ENCODE data around the gene PNPLA6. TPM values are rescaled to one million over a fixed set of nuclear protein-coding genes. Genes with fewer than 3 reads are reported as not detected.

PNPLA6 gene
- polyA plus RNA-seq, 1 of the 3 experiments (the other 2 are of a cell fraction) = 90.5 TPM

DNA sequence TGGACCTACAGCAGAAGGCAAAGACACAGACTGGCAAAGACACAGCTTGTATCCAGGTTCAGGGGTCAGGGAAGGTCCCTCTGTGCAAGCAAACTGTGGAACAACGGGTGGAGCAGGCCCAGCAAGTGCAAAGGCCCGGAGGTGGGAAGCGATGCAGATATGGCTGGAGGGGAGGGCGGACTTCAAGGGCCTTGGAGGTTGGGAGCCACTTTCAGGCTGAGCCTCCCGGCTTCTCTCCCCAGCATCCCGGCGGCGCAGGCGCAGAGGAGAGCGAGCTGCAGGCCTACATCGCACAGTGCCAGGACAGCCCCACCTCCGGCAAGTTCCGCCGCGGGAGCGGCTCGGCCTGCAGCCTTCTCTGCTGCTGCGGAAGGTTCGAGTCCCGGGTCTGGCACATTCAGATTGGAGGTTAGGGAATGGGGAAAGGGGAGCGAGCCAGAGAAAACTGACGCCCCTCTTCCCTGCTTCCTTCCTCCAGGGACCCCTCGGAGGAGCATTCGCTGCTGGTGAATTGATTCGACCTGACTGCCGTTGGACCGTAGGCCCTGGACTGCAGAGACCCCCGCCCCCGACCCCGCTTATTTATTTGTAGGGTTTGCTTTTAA, 2.1 kb upstream of the PNPLA6 start:
- H3K9me2 ChIP-seq = no peaks in the 10 kb centered on the region
- H4K20me1 ChIP-seq (ENCODE audit: insufficient read depth) = no peaks in the 10 kb centered on the region
- ChIA-PET POLR2A (interaction anchor here (3.5 kb wide), 1 partner anchor 11 kb away, joined by 16 read pairs; the partner anchor contains the start of gene MCOLN1), CTCF (interaction anchor here (1.9 to 5.0 kb wide), 2 partner anchors 11 to 179 kb away, joined by 7 to 25 read pairs; partner anchors contain the start of gene MCOLN1)
- no peaks in the 10 kb centered on the region for H3K27me3 ChIP-seq (ENCODE audit: insufficient read depth)
- H3K27ac ChIP-seq (ENCODE audit: low read depth in 2 of 2, low read length in 1 of 2) = peak overlapping the region; percentile 49 to 92; a peak in 3 of 4 replicates
- H3K9ac ChIP-seq = peak overlapping the region; percentile 82
- H2AFZ ChIP-seq (ENCODE audit: low read depth) = peak overlapping the region; percentile 94
- peaks cover 7 to 10% of the 10 kb centered on the region in 2 experiments for H3K36me3 ChIP-seq (replicated peaks in 1 of 2; ENCODE audit: control insufficient read depth in 1 of 2, insufficient read depth in 2 of 2, low read length in 1 of 2)
- peak overlapping the region; percentile 85 to 94 for H3K4me3 ChIP-seq (ENCODE audit: low read depth in 2 of 2, low read length in 1 of 2)
- H3K4me2 ChIP-seq = peak overlapping the region; percentile 94
- peaks cover 0 to 15% of the 10 kb centered on the region in 2 experiments; a peak in 2 of 4 replicates for H3K4me1 ChIP-seq (ENCODE audit: control insufficient read depth in 1 of 2, insufficient read depth in 2 of 2, low read depth in 1 of 2, low read length in 1 of 2)
- WGBS (ENCODE audit: low lambda C conversion rate) = 39% methylated on average over 20 of the region's 30 CpGs
- H3K9me3 ChIP-seq = no peaks in the 10 kb centered on the region
- TF ChIP-seq, protein P1, sequence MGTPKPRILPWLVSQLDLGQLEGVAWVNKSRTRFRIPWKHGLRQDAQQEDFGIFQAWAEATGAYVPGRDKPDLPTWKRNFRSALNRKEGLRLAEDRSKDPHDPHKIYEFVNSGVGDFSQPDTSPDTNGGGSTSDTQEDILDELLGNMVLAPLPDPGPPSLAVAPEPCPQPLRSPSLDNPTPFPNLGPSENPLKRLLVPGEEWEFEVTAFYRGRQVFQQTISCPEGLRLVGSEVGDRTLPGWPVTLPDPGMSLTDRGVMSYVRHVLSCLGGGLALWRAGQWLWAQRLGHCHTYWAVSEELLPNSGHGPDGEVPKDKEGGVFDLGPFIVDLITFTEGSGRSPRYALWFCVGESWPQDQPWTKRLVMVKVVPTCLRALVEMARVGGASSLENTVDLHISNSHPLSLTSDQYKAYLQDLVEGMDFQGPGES (IDR thresholded peaks at IDR 0.05; ENCODE audit: low read depth, low read length) = no peak
- TF ChIP-seq RAD21 (IDR thresholded peaks at IDR 0.05; ENCODE audit: low read length) = no peak
- TF ChIP-seq JUND (IDR thresholded peaks at IDR 0.05) = no peak
- no peak for TF ChIP-seq POLR2AphosphoS5 (IDR thresholded peaks at IDR 0.05; ENCODE audit: low read depth, low read length)
- no peak for TF ChIP-seq NFIC (IDR thresholded peaks at IDR 0.05; ENCODE audit: borderline replicate concordance)
- no peak for TF ChIP-seq CHD2 (IDR thresholded peaks at IDR 0.05; ENCODE audit: low read length, partially characterized antibody)
- no peak for TF ChIP-seq ELF1 (IDR thresholded peaks at IDR 0.05)
- H3K79me2 ChIP-seq (ENCODE audit: insufficient read depth) = peaks cover 7% of the 10 kb centered on the region
- H3F3A ChIP-seq (replicated peaks; ENCODE audit: insufficient read depth) = no peaks in the 10 kb centered on the region
- no peak for DNase-seq

DNA sequence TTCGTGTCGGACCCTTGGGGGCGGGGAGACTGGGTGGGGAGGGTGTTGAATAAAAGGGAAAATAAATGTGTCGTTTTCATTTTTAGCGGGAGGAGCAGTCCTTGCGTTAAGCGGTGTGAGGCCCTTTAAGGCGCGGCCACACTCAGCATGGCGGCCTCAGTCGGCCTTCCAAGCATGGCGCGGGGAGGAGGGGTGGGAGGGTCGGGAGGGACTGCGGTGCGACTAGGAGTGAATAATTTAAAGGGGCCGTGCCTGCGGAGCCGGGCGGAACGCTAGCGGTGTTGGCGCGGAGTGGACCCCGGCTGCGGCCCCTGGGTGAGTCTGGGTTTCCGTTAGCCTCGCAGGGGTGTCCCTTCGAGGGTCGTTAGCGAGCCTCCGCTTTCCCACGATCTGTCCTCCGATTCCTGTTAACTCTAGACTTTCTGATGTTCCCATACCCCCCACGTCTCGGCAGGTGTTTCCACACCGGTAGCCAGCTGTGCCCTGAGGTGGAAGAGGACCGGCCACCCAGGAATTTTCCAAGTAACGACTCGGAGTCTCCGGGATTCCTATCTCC, 1.5 kb upstream of the PNPLA6 start:
- CTCF ChIA-PET = interaction anchor here (1.0 to 5.0 kb wide), 2 partner anchors 12 to 184 kb away, joined by 3 to 25 read pairs; partner anchors contain the start of gene MCOLN1
- Histone ChIP-seq H3K36me3 (replicated peaks in 1 of 2; ENCODE audit: control insufficient read depth in 1 of 2, insufficient read depth in 2 of 2, low read length in 1 of 2) (peaks cover 13 to 15% of the 10 kb centered on the region in 2 experiments), H3K9me2 (no peaks in the 10 kb centered on the region), H3F3A (replicated peaks; ENCODE audit: insufficient read depth) (no peaks in the 10 kb centered on the region), H4K20me1 (ENCODE audit: insufficient read depth) (no peaks in the 10 kb centered on the region), H2AFZ (ENCODE audit: low read depth) (peak overlapping the region; percentile 94), H3K9me3 (no peaks in the 10 kb centered on the region), H3K79me2 (ENCODE audit: insufficient read depth) (peaks cover 7% of the 10 kb centered on the region), H3K4me3 (ENCODE audit: low read depth in 2 of 2, low read length in 1 of 2) (peak overlapping the region; percentile 85 to 94), H3K4me1 (ENCODE audit: control insufficient read depth in 1 of 2, insufficient read depth in 2 of 2, low read depth in 1 of 2, low read length in 1 of 2) (peaks cover 0 to 15% of the 10 kb centered on the region in 2 experiments; a peak in 2 of 4 replicates), H3K9ac (peak overlapping the region; percentile 82), H3K27me3 (ENCODE audit: insufficient read depth) (no peaks in the 10 kb centered on the region), H3K27ac (ENCODE audit: low read depth in 2 of 2, low read length in 1 of 2) (peak overlapping the region; percentile 87 to 92), H3K4me2 (peak overlapping the region; percentile 94)
- under 1% methylated on average over 30 of the region's 41 CpGs for WGBS (ENCODE audit: low lambda C conversion rate)
- POLR2A ChIA-PET = interaction anchor here (1.4 to 3.5 kb wide), 2 partner anchors 11 to 51 kb away, joined by 3 to 16 read pairs; partner anchors contain the start of gene MCOLN1
- peak; percentile 95 for DNase-seq
- TF ChIP-seq RFX5 (IDR thresholded peaks at IDR 0.05; ENCODE audit: low read length) = no peak
- TF ChIP-seq YY1 (IDR thresholded peaks at IDR 0.05; ENCODE audit: low read depth) = peak; percentile 98
- peak; percentile 69 for TF ChIP-seq CHD2 (IDR thresholded peaks at IDR 0.05; ENCODE audit: low read length, partially characterized antibody)
- peak; percentile 39; the same call in 1 of the 2 replicates for TF ChIP-seq POLR2AphosphoS5 (IDR thresholded peaks at IDR 0.05; ENCODE audit: low read depth, low read length)
- no peak for TF ChIP-seq FOXM1 (IDR thresholded peaks at IDR 0.05; ENCODE audit: low read depth)
- TF ChIP-seq, protein P2, sequence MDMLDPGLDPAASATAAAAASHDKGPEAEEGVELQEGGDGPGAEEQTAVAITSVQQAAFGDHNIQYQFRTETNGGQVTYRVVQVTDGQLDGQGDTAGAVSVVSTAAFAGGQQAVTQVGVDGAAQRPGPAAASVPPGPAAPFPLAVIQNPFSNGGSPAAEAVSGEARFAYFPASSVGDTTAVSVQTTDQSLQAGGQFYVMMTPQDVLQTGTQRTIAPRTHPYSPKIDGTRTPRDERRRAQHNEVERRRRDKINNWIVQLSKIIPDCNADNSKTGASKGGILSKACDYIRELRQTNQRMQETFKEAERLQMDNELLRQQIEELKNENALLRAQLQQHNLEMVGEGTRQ (IDR thresholded peaks at IDR 0.05; ENCODE audit: borderline replicate concordance, low read depth, low read length) = no peak
- TF ChIP-seq, protein P3, sequence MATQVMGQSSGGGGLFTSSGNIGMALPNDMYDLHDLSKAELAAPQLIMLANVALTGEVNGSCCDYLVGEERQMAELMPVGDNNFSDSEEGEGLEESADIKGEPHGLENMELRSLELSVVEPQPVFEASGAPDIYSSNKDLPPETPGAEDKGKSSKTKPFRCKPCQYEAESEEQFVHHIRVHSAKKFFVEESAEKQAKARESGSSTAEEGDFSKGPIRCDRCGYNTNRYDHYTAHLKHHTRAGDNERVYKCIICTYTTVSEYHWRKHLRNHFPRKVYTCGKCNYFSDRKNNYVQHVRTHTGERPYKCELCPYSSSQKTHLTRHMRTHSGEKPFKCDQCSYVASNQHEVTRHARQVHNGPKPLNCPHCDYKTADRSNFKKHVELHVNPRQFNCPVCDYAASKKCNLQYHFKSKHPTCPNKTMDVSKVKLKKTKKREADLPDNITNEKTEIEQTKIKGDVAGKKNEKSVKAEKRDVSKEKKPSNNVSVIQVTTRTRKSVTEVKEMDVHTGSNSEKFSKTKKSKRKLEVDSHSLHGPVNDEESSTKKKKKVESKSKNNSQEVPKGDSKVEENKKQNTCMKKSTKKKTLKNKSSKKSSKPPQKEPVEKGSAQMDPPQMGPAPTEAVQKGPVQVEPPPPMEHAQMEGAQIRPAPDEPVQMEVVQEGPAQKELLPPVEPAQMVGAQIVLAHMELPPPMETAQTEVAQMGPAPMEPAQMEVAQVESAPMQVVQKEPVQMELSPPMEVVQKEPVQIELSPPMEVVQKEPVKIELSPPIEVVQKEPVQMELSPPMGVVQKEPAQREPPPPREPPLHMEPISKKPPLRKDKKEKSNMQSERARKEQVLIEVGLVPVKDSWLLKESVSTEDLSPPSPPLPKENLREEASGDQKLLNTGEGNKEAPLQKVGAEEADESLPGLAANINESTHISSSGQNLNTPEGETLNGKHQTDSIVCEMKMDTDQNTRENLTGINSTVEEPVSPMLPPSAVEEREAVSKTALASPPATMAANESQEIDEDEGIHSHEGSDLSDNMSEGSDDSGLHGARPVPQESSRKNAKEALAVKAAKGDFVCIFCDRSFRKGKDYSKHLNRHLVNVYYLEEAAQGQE (IDR thresholded peaks at IDR 0.05; ENCODE audit: low read depth, low read length) = no peak
- TF ChIP-seq, protein P4, sequence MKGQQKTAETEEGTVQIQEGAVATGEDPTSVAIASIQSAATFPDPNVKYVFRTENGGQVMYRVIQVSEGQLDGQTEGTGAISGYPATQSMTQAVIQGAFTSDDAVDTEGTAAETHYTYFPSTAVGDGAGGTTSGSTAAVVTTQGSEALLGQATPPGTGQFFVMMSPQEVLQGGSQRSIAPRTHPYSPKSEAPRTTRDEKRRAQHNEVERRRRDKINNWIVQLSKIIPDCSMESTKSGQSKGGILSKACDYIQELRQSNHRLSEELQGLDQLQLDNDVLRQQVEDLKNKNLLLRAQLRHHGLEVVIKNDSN (IDR thresholded peaks at IDR 0.05; ENCODE audit: borderline replicate concordance, low read depth) = peak; percentile 23; the same call in 1 of the 2 replicates
- no peak for TF ChIP-seq RCOR1 (IDR thresholded peaks at IDR 0.05; ENCODE audit: low read length)
- no peak for TF ChIP-seq TEAD4 (IDR thresholded peaks at IDR 0.05; ENCODE audit: borderline replicate concordance, insufficient read depth)
- TF ChIP-seq RXRA (IDR thresholded peaks at IDR 0.05; ENCODE audit: borderline replicate concordance, low read depth) = no peak
- TF ChIP-seq, protein P5, sequence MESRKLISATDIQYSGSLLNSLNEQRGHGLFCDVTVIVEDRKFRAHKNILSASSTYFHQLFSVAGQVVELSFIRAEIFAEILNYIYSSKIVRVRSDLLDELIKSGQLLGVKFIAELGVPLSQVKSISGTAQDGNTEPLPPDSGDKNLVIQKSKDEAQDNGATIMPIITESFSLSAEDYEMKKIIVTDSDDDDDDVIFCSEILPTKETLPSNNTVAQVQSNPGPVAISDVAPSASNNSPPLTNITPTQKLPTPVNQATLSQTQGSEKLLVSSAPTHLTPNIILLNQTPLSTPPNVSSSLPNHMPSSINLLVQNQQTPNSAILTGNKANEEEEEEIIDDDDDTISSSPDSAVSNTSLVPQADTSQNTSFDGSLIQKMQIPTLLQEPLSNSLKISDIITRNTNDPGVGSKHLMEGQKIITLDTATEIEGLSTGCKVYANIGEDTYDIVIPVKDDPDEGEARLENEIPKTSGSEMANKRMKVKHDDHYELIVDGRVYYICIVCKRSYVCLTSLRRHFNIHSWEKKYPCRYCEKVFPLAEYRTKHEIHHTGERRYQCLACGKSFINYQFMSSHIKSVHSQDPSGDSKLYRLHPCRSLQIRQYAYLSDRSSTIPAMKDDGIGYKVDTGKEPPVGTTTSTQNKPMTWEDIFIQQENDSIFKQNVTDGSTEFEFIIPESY (IDR thresholded peaks at IDR 0.05; ENCODE audit: borderline replicate concordance, low read depth) = no peak
